GM23338 (cell line): ENCODE data around the gene SRSF7.

Experiments used
- EZH2 ChIP-seq: fragments of 200-600 bp; sonication (generic); IDR thresholded peaks from one replicate; pipeline ENCODE4 v1.8.0; 2017; ENCODE audit warnings: antibody characterized with exemption, mild to moderate bottlenecking, low read depth; ENCODE audit not compliant: unreplicated experiment
- EZH2phosphoT487 ChIP-seq: fragments of 200-600 bp; sonication (generic); IDR thresholded peaks from one replicate; pipeline ENCODE4 v1.8.1; 2018; ENCODE audit warnings: antibody characterized with exemption; ENCODE audit not compliant: unreplicated experiment
- JUNB ChIP-seq: IDR thresholded peaks from one replicate; pipeline ENCODE4 v1.6.1; 2016; ENCODE audit warnings: antibody characterized with exemption; ENCODE audit not compliant: unreplicated experiment
- POLR2AphosphoS5 ChIP-seq: IDR thresholded peaks from 2 replicates; pipeline ENCODE4 v1.6.1; 2016; ENCODE audit warnings: antibody characterized with exemption, low read depth
- TF ChIP-seq, protein P1 (sequence below), 2 experiments: fragments of 200-600 bp in 1 of 2; sonication (generic) in 1 of 2; conservative IDR thresholded peaks; 2 replicates each; pipeline versions ENCODE4 v1.5.1 to v1.6.1; 2016 to 2017; ENCODE audit warnings: antibody characterized with exemption in 2 of 2, low read depth in 2 of 2, mild to moderate bottlenecking in 2 of 2, moderate library complexity in 1 of 2
- TF ChIP-seq, protein P2 (sequence below): IDR thresholded peaks from one replicate; pipeline ENCODE4 v1.6.1; 2018; ENCODE audit warnings: antibody characterized with exemption; ENCODE audit not compliant: unreplicated experiment
- TF ChIP-seq, protein P3 (sequence below): IDR thresholded peaks from 2 replicates; pipeline ENCODE4 v1.6.1; 2016; ENCODE audit warnings: antibody characterized with exemption

DNA sequence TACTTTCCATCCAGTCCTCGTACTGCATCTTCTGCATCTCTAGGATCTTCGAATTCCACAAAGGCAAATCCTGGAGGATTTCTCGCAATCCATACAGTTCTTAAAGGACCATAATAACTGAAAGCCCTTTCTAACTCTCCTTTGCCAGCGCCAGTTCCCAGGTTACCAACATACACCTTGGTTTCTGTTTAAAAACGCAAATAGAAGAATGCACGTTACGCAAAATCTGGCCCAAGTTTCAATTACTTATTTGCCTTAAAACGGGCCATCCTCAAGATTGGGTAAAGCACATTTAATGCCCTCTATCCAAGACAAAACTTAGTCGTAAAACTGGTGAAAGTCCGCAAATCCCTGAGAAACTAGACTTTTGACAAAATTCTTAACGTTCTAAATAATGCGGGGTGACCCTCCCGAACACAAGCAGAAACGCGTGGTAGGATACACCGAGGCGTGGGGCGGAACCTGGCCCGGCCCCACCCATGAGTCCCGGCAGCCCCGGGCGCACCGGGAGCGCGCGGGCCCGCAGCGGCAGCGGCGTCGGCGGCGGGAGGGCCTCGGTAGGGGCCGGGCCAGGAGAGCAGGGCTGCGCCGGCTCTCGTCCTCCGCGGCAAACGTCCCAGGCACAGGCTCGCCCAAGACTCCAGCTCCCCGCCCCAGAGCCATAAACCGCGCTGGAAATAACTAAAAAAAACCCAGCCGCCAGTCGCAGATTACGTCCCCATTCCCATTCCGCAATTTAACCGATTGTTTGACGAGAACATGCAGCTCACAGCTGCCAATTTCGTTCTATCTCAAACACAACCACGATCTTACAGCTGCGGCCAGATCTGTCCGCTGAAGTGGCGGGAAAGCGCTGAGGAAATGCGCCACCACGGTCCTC lies 910 bp downstream of the SRSF7 start:
- TF ChIP-seq POLR2AphosphoS5 (no peak), EZH2 (no peak), EZH2phosphoT487 (no peak), JUNB (no peak)
- TF ChIP-seq, protein P1, sequence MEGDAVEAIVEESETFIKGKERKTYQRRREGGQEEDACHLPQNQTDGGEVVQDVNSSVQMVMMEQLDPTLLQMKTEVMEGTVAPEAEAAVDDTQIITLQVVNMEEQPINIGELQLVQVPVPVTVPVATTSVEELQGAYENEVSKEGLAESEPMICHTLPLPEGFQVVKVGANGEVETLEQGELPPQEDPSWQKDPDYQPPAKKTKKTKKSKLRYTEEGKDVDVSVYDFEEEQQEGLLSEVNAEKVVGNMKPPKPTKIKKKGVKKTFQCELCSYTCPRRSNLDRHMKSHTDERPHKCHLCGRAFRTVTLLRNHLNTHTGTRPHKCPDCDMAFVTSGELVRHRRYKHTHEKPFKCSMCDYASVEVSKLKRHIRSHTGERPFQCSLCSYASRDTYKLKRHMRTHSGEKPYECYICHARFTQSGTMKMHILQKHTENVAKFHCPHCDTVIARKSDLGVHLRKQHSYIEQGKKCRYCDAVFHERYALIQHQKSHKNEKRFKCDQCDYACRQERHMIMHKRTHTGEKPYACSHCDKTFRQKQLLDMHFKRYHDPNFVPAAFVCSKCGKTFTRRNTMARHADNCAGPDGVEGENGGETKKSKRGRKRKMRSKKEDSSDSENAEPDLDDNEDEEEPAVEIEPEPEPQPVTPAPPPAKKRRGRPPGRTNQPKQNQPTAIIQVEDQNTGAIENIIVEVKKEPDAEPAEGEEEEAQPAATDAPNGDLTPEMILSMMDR (conservative IDR thresholded peaks at IDR 0.05; ENCODE audit: low read depth in 2 of 2), result no peak
- TF ChIP-seq, protein P2, sequence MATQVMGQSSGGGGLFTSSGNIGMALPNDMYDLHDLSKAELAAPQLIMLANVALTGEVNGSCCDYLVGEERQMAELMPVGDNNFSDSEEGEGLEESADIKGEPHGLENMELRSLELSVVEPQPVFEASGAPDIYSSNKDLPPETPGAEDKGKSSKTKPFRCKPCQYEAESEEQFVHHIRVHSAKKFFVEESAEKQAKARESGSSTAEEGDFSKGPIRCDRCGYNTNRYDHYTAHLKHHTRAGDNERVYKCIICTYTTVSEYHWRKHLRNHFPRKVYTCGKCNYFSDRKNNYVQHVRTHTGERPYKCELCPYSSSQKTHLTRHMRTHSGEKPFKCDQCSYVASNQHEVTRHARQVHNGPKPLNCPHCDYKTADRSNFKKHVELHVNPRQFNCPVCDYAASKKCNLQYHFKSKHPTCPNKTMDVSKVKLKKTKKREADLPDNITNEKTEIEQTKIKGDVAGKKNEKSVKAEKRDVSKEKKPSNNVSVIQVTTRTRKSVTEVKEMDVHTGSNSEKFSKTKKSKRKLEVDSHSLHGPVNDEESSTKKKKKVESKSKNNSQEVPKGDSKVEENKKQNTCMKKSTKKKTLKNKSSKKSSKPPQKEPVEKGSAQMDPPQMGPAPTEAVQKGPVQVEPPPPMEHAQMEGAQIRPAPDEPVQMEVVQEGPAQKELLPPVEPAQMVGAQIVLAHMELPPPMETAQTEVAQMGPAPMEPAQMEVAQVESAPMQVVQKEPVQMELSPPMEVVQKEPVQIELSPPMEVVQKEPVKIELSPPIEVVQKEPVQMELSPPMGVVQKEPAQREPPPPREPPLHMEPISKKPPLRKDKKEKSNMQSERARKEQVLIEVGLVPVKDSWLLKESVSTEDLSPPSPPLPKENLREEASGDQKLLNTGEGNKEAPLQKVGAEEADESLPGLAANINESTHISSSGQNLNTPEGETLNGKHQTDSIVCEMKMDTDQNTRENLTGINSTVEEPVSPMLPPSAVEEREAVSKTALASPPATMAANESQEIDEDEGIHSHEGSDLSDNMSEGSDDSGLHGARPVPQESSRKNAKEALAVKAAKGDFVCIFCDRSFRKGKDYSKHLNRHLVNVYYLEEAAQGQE, result no peak
- TF ChIP-seq, protein P3, sequence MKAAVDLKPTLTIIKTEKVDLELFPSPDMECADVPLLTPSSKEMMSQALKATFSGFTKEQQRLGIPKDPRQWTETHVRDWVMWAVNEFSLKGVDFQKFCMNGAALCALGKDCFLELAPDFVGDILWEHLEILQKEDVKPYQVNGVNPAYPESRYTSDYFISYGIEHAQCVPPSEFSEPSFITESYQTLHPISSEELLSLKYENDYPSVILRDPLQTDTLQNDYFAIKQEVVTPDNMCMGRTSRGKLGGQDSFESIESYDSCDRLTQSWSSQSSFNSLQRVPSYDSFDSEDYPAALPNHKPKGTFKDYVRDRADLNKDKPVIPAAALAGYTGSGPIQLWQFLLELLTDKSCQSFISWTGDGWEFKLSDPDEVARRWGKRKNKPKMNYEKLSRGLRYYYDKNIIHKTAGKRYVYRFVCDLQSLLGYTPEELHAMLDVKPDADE, result no peak
